Endothelial cell (in vitro differentiated cells): ENCODE results near the gene SAMHD1. TPM values are rescaled to one million over a fixed set of nuclear protein-coding genes. Genes with fewer than 3 reads are reported as not detected.
"Not testable (repeated sequence)": the region's sequence is repeated elsewhere in the genome, so short reads cannot be mapped to it uniquely, and the experiment has no call there.

ENCODE experiments used
- DNase-seq: peaks from one replicate; pipeline ENCODE4 v3.0.0; 2021; ENCODE audit warnings: low spot score
- H3K27ac Mint-ChIP-seq: one replicate; pipeline ENCODE4 v1.8.0; 2021; ENCODE audit warnings: mixed read lengths, inconsistent platforms; ENCODE audit not compliant: unreplicated experiment
- H3K27me3 Mint-ChIP-seq: one replicate; pipeline ENCODE4 v1.8.0; 2021; ENCODE audit warnings: mild to moderate bottlenecking, moderate library complexity, mixed read lengths, inconsistent platforms; ENCODE audit not compliant: unreplicated experiment
- H3K36me3 Mint-ChIP-seq: one replicate; pipeline ENCODE4 v1.8.0; 2021; ENCODE audit warnings: mild to moderate bottlenecking, low read depth, mixed read lengths, inconsistent platforms; ENCODE audit not compliant: unreplicated experiment
- H3K4me1 Mint-ChIP-seq: one replicate; pipeline ENCODE4 v1.8.0; 2021; ENCODE audit warnings: mild to moderate bottlenecking, mixed read lengths, inconsistent platforms; ENCODE audit not compliant: unreplicated experiment
- H3K4me3 Mint-ChIP-seq: one replicate; pipeline ENCODE4 v1.8.0; 2021; ENCODE audit warnings: mild to moderate bottlenecking, mixed read lengths, inconsistent platforms; ENCODE audit not compliant: unreplicated experiment
- H3K9me3 Mint-ChIP-seq: one replicate; pipeline ENCODE4 v1.8.0; 2021; ENCODE audit warnings: mixed read lengths, inconsistent platforms; ENCODE audit not compliant: unreplicated experiment
- CTCF ChIP-seq: fragments of 200-600 bp; sonication (generic); IDR thresholded peaks from one replicate; pipeline ENCODE4 v1.5.0; 2021; ENCODE audit warnings: antibody characterized with exemption; ENCODE audit not compliant: unreplicated experiment
- total RNA-seq: library from RNA; stranded (reverse); fragmentation: NEBNext Ultra II Directional; extraction: Animal tissue kit (Norgen Biotek cat#: 25700); gene quantifications from one replicate; pipeline ENCODE4 v1.2.1, GENCODE V29; 2021; ENCODE audit not compliant: unreplicated experiment

Gene SAMHD1
- total RNA-seq, 1 donor from 2014 or later: 58.1 TPM

- Mint-ChIP-seq H3K4me3 (no peak overlapping the region), H3K27me3 (no peaks in the 10 kb centered on the region), H3K27ac (no peak overlapping the region), H3K36me3 (no peaks in the 10 kb centered on the region), H3K9me3 (no peaks in the 10 kb centered on the region), H3K4me1 (peaks cover 3% of the 10 kb centered on the region)
- DNase-seq: no peak
- TF ChIP-seq CTCF: no peak
Measured at GRCh38 chr20:36876473-36876833, 75.1 kb downstream of the SAMHD1 start.

GRCh38 chr20:36875702-36876472, 75.6 kb downstream of the SAMHD1 start, which contains the start of gene TLDC2:
TSS of gene TLDC2 (plus strand) at chr20:36876138. CDS start at chr20:36876175, 37 bp downstream.
- no peak for TF ChIP-seq CTCF
- no peaks in the 10 kb centered on the region for H3K36me3 Mint-ChIP-seq
- peaks cover 3% of the 10 kb centered on the region for H3K4me1 Mint-ChIP-seq
- no peak for DNase-seq
- H3K4me3 Mint-ChIP-seq: no peak within 1 kb of the TSS
- H3K27ac Mint-ChIP-seq: no peak within 1 kb of the TSS
- no peaks in the 10 kb centered on the region for H3K27me3 Mint-ChIP-seq
- H3K9me3 Mint-ChIP-seq: no peaks in the 10 kb centered on the region

- not testable (repeated sequence) for H3K9me3 Mint-ChIP-seq, H3K4me3 Mint-ChIP-seq, H3K36me3 Mint-ChIP-seq, H3K27ac Mint-ChIP-seq, DNase-seq, H3K27me3 Mint-ChIP-seq, H3K4me1 Mint-ChIP-seq
Measured at GRCh38 chr20:36875093-36875492, 76.4 kb downstream of the SAMHD1 start.

- no peaks in the 10 kb centered on the region for H3K27me3 Mint-ChIP-seq
- TF ChIP-seq CTCF: no peak
- peaks cover 3% of the 10 kb centered on the region for H3K4me1 Mint-ChIP-seq
- H3K9me3 Mint-ChIP-seq: no peaks in the 10 kb centered on the region
- H3K36me3 Mint-ChIP-seq: no peaks in the 10 kb centered on the region
- no peak overlapping the region for H3K4me3 Mint-ChIP-seq
- DNase-seq: no peak
- no peak overlapping the region for H3K27ac Mint-ChIP-seq
Measured at GRCh38 chr20:36873498-36874189, 77.9 kb downstream of the SAMHD1 start.

GRCh38 chr20:36872852-36873251, 78.7 kb downstream of the SAMHD1 start:
- H3K4me3 Mint-ChIP-seq: no peak overlapping the region
- peaks cover 3% of the 10 kb centered on the region for H3K4me1 Mint-ChIP-seq
- no peak overlapping the region for H3K27ac Mint-ChIP-seq
- H3K27me3 Mint-ChIP-seq: no peaks in the 10 kb centered on the region
- TF ChIP-seq CTCF: no peak
- DNase-seq: no peak
- H3K36me3 Mint-ChIP-seq: no peaks in the 10 kb centered on the region
- H3K9me3 Mint-ChIP-seq: no peaks in the 10 kb centered on the region
